Activated CD8-positive, alpha-beta memory T cell treated with anti-CD3 and anti-CD28 coated beads, Interleukin-2, amount 50 U/mL, for 1 hour (primary cell): ENCODE data around the gene CASD1.

ENCODE experiments used
- DNase-seq: peaks from one replicate; pipeline ENCODE4 v3.0.0-alpha.2; 2020; ENCODE audit errors: extremely low read depth

Gene CASD1

GRCh38 chr7:94579470-94579869, 69.9 kb downstream of the CASD1 start:
- DNase-seq: no peak

DNA sequence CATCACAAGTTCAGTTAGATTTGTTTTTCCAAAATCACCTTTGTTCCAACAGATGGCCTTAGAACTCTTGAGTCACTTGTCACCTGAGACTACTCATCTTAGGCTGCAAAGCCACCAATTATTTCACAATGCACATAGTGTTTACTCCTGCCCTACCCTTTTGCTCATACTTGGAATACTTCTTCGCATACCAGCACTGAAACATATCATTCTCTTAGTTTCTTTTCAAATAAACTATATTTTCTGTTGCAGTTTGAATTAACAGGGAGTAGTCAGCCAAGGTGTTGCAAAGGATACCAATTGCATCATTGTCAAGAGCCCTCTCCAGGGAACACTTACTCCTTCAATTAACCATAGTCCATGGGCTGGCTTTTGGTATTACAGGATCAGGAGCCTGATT, 71.0 kb downstream of the CASD1 start:
- DNase-seq: no peak

DNA sequence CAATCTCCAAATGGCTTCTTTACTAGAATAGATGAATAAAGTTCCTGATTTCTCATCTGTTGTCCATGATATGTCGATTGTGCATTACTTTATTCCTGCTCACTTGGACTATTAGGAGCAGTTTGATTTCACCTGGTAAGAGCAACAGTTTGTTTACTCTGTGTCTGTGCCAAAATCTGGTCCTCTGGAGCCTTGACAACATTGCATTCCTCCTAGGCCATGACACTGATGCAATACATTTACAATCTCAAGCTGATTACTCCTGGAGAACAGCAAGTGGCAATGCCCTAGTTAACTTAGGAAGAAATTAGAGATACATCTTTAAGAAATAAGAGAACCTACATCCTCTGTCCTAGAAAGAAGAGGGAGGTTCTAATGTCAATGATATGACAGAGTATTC, 74.5 kb downstream of the CASD1 start:
- no peak for DNase-seq

GRCh38 chr7:94588075-94588474, 78.5 kb downstream of the CASD1 start:
- no peak for DNase-seq

DNA sequence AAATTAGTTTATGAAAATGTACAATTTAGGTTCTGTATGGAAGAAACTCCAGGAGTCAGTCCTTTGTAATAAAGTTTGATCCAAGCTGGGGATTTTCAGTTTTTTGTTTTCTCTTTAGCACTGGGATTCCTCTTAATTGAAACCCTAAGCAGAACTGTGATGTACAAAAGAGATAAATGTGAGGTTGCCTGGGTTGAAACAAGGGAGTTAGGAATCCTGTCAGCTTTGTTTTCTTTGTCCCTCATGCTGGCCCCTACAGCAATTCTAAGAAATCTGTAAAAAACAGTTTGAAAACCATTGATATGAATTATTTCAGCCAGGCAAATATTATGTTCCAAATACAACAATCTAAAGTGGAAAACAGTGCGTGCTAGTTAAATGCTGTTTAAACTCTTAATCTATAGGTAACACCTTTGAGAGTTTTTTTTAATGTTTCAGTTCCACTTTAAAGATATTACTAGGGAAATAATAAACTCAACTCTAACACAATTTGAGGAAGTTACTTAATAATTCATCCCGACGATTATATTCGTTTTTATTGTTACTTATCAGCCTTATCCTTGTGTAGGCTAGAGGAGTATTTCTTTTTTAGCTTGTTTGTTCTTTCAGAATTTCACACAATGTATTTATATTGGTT, 81.0 kb downstream of the CASD1 start:
- no peak for DNase-seq

- DNase-seq: no peak
These were observed 81.6 kb downstream of the CASD1 start for GRCh38 chr7:94591176-94591575.

DNA sequence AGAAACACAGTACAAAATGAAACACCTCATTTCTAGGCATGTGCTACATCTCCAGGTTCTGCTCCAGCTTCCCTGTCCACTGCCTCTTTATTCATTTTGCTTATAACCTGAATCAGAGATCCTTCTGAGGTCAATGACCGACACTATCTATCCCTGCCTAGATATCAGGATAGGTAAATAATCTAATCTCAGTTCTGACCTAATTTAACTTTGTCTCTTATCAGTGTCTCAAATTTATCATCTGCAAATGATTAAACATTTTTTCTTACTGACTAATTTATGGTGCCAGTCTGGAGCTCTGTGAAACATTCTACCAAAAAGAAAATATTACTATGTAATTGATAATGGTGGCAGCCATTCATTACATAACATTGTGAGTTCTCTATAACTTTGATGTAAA, 85.3 kb downstream of the CASD1 start:
- no peak for DNase-seq

DNA sequence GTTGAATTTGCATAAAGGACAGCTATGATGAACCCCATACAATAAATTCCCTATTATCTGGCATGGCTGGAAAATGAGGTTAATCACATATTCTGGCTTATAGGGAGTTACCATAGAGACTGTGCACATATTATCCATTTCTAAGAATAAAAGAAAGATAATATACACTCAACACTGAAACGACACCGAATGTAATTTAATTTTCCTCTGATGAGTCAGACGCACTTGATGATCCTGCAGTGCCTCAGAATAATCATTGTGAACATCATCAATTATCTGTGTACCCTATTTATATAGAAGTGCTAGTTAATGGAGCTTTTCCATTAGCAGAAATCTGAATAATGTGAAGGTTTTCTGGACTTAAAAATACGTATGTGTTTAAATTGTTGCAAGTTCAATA, 86.1 kb downstream of the CASD1 start:
- DNase-seq: no peak

DNA sequence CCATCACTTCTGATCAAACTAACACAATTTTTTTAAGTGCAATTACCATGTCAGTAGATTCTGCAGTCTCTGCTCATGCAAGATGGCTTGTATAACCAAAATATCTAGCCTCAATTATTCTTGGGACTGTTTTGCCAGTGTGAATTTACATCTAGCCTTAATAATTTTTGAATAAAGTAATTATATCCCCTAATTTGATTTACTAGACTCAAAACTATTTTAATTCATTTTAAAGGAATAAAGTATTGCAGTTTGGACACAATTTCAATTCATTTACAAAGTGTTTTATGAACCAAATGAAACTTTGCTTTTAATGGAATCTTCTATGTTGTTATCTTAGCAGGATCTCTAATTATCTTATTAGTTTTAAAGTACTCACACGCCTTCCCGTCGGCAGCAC, 90.7 kb downstream of the CASD1 start:
- DNase-seq: no peak

DNA sequence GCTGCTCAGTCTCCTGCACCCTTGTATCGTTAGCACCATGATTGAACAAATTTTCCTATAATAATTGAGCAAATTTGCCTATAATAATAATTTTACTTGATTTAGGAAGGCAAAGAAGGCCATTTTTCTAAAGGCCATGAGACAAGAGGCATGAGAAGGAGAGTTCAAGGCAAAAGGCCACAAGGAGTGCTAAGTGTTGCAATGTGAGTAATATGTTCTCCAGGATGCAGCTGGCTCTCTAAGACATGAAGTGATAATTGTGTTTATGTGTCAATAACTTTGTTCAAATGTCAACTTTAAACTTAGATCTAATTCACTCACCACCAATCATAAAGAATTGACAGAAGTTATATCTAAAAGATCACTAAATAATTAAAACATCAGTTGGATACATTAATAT, 92.6 kb downstream of the CASD1 start:
- DNase-seq: no peak

DNA sequence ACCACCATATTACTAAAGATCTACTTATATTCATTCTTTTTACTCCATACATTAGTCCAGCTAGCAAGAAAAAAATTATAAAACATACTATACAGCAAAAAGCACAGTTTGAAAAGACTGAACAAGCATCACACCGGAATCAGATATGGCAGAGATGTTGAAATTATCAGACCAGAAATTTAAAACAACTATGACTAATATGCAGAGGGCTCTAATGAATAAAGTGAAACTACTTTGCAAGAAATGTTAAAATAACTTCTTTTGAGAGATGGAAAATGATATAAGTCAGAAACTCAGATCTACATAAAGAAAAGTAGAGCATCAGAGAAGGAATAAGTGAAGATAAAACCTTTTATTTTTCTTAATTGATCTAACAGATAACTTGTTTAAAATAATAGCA, 95.4 kb downstream of the CASD1 start:
- no peak for DNase-seq
